ENCODE results near the gene RYR1. TPM values are rescaled to one million over a fixed set of nuclear protein-coding genes. Genes with fewer than 3 reads are reported as not detected.

The RYR1 gene
- total and polyA plus RNA-seq, 2 of the 8 experiments (the other 6 are each of a cell fraction or from before 2014, with no cell fraction given) = 5.8 to 11.8 TPM

GRCh38 chr19:38545596-38545995 is 112.1 kb downstream of the RYR1 start:
- 91% methylated on average over 8 of the region's 8 CpGs; no CpG with 5 or more reads in 1 of the 2 experiments for WGBS, 2 experiments (ENCODE audit: extremely low coverage in 1 of 2, insufficient coverage in 1 of 2, insufficient read length in 1 of 2, insufficient replicate concordance in 2 of 2, low coverage in 1 of 2, low lambda C conversion rate in 2 of 2, missing lambda C conversion rate in 1 of 2)
- Histone ChIP-seq H3K4me1 (replicated peaks in 1 of 4; ENCODE audit: control insufficient read depth in 3 of 4, insufficient read depth in 4 of 4, low read length in 3 of 4) (no peaks in the 10 kb centered on the region), H3K56ac (replicated peaks; ENCODE audit: insufficient read length, low read depth, low read length) (no peak overlapping the region), H2BK20ac (ENCODE audit: low read length) (no peak overlapping the region), H3K27me3 (replicated peaks in 1 of 4; ENCODE audit: control insufficient read depth in 3 of 4, extremely low read depth in 1 of 4, insufficient read depth in 3 of 4, low read length in 3 of 4) (no peaks in the 10 kb centered on the region; a peak in 1 of 7 replicates), H3K36me3 (ENCODE audit: control insufficient read depth in 2 of 4, insufficient read depth in 4 of 4, low read length in 3 of 4) (peaks cover 0 to 6% (median 2%) of the 10 kb centered on the region in 4 experiments; a peak in 4 of 8 replicates), H4K20me1 (replicated peaks in 1 of 2; ENCODE audit: control insufficient read depth in 1 of 2, insufficient read depth in 2 of 2, low read length in 2 of 2) (no peaks in the 10 kb centered on the region), H4K8ac (ENCODE audit: extremely low read depth, insufficient read depth, low read length) (no peak overlapping the region), H2BK120ac (replicated peaks; ENCODE audit: low read depth, low read length) (no peak overlapping the region), H3K4ac (replicated peaks; ENCODE audit: insufficient read length, low read depth, low read length) (no peak overlapping the region), H3K9ac (replicated peaks in 1 of 4; ENCODE audit: extremely low read depth in 1 of 4, low read depth in 3 of 4, low read length in 3 of 4) (no peak overlapping the region), H2BK5ac (ENCODE audit: low read depth, low read length) (no peak overlapping the region), H3K27ac (ENCODE audit: low read depth, low read length) (no peak overlapping the region), H3K9me3 (ENCODE audit: insufficient read depth in 2 of 2, low read depth in 1 of 2, low read length in 1 of 2) (no peaks in the 10 kb centered on the region; a peak in 1 of 4 replicates), H3K23me2 (ENCODE audit: low read depth, low read length) (no peaks in the 10 kb centered on the region; the same call in 1 of the 2 replicates), H3K4me2 (ENCODE audit: insufficient read depth in 1 of 2, low read depth in 2 of 2, low read length in 2 of 2) (no peak overlapping the region), H3K79me2 (ENCODE audit: control insufficient read depth in 1 of 2, insufficient read depth in 2 of 2, low read length in 2 of 2) (no peaks in the 10 kb centered on the region), H3K18ac (ENCODE audit: extremely low read depth, low read length) (no peak overlapping the region), H3K79me1 (ENCODE audit: low read depth, low read length) (no peaks in the 10 kb centered on the region), H3K14ac (ENCODE audit: insufficient read length) (no peak overlapping the region), H3K23ac (ENCODE audit: insufficient read length) (no peak overlapping the region), H4K91ac (replicated peaks; ENCODE audit: insufficient read length, low read length) (no peak overlapping the region), H4K5ac (ENCODE audit: insufficient read length, low read depth, low read length) (no peak overlapping the region), H2BK15ac (ENCODE audit: low read length) (no peak overlapping the region), H3K4me3 (ENCODE audit: extremely low read depth in 1 of 4, insufficient read depth in 2 of 4, low read depth in 3 of 4, low read length in 4 of 4) (no peak overlapping the region), H2AK5ac (ENCODE audit: low read depth, low read length) (no peak overlapping the region), H2BK12ac (ENCODE audit: low read depth, low read length) (no peak overlapping the region), H2AFZ (ENCODE audit: low read length) (no peak overlapping the region)
- TF ChIP-seq BACH1 (IDR thresholded peaks at IDR 0.05; ENCODE audit: low read length) (no peak), FOSL1 (IDR thresholded peaks at IDR 0.05; ENCODE audit: insufficient read depth, low read depth, low read length) (no peak), EZH2 (IDR thresholded peaks at IDR 0.05; ENCODE audit: low read depth, low read length, severe bottlenecking) (no peak), HDAC2 (IDR thresholded peaks at IDR 0.05; ENCODE audit: borderline replicate concordance in 1 of 2, low read depth in 2 of 2, low read length in 2 of 2) (no peak), SAP30 (IDR thresholded peaks at IDR 0.05; ENCODE audit: insufficient read depth, insufficient replicate concordance, low read length) (no peak), KDM4A (IDR thresholded peaks at IDR 0.05; ENCODE audit: low read depth, low read length, severe bottlenecking) (no peak), GTF2F1 (IDR thresholded peaks at IDR 0.05; ENCODE audit: borderline replicate concordance, low read depth, low read length) (no peak)
- FAIRE-seq = no peak
- POLR2A ChIA-PET (ENCODE audit: partially characterized antibody) = no interaction called here
- CTCF ChIA-PET (ENCODE audit: partially characterized antibody) = interaction anchor here (0.6 to 1.5 kb wide), 5 partner anchors 20 to 90 kb away, joined by 3 to 8 read pairs (median 3); no protein-coding TSS in a partner anchor
- DNase-seq (ENCODE audit: low read depth in 1 of 2, low spot score in 2 of 2) = no peak
